ENCODE data around the gene CGB2. TPM values are rescaled to one million over a fixed set of nuclear protein-coding genes. Genes with fewer than 3 reads are reported as not detected.
A peak's percentile ranks its signal among the peaks of the same experiment; 100 is the strongest.

CGB2 gene
- total RNA-seq, 1 experiment from 2014 or later, result 1.7 TPM

DNA sequence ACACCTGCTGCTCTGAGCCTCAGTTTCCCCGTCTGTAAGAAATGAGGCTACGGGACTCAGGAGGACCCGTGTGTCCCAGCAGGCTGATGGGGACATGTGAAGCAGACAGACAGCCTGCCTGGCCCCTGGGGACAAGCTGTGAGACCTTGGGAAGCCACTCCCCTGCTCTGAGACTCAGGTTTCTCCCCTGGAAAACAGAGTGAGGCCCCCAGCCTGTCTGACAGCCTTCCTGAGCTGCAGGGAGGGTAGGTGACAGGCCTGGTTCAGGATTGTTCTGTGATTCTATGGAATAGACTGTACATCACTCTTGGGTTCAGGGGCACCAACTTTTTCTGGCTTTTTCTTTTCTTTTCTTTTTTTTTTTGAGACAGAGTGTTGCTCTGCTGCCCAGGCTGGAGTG lies 35.9 kb downstream of the CGB2 start:
- no peak for DNase-seq (ENCODE audit: low read depth)

DNA sequence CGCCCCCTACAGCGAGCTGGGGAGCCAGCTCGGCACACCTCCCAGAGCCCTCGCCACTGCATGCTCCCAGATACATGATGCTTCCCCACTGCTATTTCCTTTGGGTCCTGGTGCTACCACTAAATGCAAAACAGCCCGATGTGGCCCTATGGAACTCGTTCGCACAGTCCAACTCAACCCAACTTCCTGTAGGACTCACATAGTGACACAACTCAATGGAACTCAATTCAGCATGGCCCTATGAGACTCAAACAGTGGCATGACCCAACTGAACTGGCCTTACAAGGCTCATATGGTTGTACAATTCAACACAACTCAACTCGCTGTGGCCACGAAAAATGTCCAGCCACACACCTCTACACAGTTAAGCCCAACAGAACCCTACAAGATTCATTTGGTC lies 37.3 kb downstream of the CGB2 start:
- peak; percentile 68 for DNase-seq (ENCODE audit: low read depth)

DNA sequence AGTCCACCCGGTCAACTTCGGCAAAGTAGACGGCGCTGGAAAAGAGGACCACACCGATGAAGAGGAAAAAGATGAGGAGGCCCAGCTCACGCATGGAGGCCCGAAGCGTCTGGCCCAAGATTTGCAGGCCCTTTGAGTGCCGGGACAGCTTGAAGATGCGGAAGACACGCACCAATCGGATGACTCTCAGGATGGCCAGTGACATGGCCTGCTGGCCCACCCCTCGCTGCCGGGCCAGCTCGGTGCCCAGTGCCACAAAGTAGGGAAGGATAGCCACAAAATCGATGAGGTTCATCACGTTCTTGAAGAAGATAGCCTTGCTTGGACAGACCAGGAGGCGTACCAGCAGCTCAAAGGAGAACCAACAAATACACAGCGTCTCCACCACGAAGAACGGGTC lies 38.7 kb downstream of the CGB2 start:
- no peak for DNase-seq (ENCODE audit: low read depth)

DNA sequence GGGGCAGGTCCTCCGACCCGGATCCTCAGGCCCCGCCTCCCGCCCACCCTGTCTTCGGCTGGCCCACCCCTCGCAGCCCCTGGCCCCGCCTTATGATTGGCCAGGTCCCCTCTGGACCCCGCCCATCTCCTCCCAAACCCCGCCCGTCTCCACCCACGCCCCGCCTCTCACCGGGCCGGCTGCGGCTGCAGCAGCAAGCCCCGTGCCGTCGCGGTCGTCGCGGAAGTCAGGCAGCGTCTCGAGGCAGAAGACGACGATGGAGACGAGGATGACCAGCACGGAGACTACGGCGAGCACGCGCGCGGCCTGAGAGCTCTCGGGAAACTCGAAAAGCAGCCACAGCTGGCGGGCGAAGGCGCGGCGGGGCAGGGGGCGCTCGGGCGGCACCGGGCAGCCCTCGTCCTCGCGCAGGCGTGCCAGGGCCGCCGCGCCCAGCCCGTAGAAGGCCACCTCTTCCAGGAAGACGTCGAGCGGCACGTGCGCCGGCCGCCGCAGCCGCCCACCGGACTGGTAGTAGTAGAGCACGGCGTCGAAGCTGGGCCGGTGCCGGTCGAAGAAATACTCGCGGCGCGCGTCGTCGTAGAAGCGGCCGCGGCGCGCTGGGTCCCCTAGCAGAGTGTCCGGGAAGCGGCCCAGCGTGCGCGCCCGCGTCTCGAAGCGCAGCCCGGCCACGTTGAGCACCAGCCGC lies 40.3 kb downstream of the CGB2 start:
- no peak for DNase-seq (ENCODE audit: low read depth)

DNA sequence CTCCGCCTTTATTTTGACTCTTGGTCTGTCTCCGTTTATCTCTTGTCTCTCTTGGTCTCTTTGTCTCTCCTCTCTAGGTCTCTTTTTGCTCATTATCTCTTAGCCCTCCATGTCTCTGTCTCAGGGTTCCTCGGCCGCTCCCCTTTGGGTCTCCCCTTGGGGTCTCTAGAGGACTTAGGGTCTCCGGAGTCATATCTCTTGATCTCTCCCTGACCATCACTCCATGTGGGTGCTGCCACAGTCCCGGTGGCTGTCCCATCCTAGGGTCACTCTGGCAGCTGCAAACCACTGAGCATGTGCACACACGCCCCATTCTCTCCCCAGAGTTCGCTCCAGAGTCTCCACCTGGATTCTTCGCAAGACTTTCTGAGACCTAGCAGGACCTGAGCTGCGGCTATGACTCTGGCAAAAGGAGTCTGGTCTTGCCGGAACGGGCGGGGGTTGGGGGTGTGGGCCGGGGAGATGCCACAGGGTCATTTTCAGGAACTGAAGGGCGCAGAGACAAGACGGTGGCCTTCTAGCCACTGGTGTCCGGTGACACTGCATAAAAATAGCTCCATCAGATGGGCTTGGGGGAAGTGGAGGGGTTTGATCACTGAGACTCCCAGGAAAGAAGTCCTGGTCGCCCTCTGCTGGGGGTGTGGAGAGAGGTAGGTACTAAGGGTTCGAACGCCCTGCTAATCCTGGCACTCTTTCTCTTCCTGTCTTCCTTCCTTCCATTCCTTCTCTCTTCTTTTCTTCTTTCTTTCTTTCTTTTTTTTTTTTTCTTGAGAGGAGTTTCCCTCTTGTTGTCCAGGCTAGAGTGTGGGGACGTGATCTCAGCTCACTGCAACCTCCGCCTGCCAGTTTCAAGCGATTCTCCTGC lies 42.1 kb downstream of the CGB2 start:
- peak; percentile 45 for DNase-seq (ENCODE audit: low read depth)

DNA sequence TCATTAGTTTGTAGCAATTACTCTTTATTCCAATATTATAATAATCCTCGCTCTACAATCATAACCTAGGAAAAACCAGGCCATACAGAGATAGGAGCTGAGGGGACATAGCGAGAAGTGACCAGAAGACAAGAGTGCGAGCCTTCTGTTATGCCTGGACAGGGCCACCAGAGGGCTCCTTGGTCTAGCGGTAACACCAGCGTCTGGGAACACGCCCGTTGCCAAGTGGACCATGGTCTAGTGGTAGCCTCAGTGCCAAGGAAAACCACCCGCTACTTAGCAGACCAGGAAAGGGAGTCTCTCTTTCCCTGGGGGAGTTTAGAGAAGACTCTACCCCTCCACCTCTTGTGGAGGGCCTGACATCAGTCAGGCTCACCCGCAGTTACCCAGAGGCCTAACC lies 43.2 kb downstream of the CGB2 start:
- DNase-seq (ENCODE audit: low read depth), result peak; percentile 64

DNA sequence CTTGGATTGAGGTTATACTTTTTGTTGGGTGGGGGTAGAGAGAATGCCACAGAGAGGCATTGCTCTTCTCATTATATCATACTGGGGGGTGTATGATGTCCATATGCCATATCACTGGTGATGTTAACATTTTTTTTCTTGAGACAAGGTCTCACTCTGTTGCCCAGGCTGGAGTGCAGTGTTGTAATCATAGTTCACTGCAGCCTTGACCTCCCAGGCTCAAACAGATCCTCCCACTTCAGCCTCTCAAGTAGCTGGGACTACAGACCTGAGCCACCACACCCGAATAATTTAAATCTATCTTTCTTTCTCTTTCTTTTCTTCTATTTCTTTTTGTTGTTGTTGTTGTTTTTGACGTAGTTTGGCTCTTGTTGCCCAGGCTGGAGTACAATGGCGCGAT lies 48.7 kb downstream of the CGB2 start:
- DNase-seq (ENCODE audit: low read depth), result no peak

DNA sequence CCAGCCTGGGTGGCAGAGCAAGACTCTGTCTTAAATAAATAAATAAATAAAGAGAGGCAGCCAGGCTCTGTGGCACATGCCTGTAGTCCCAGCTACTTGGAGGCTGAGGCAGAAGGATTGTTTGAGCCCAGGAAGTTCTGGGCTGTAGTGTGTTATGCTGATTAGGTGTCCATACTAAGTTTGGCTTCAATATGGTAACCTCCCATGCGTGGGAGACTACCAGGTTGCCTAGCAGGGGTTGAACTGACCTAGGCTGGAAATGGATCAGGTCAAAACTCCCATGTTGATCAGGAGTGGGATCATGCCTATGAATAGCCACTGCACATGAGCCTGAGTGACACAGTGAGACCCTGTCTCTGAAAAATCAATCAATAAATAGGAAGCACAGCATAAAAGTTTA lies 49.6 kb downstream of the CGB2 start:
- DNase-seq (ENCODE audit: low read depth), result no peak

Other genes starting within 250 kb of the CGB2 start
- gene BCAT2, start 220.9 kb upstream of the CGB2 start, total RNA-seq (2014; rRNA removed; shearing (Covaris generic)), result 41.0 and 54.0 TPM in 2 replicates
- gene HSD17B14, start 195.4 kb upstream of the CGB2 start, total RNA-seq (2014; rRNA removed; shearing (Covaris generic)), result 20.9 and 22.7 TPM in 2 replicates
- gene PLEKHA4, start 163.3 kb upstream of the CGB2 start, total RNA-seq (2014; rRNA removed; shearing (Covaris generic)), result 4.3 and 5.0 TPM in 2 replicates
- gene PPP1R15A, start 159.5 kb upstream of the CGB2 start, total RNA-seq (2014; rRNA removed; shearing (Covaris generic)), result 31.1 and 40.5 TPM in 2 replicates
- not detected in 2 replicates for gene TULP2, start 133.1 kb upstream of the CGB2 start, total RNA-seq (2014; rRNA removed; shearing (Covaris generic))
- gene NUCB1, start 131.6 kb upstream of the CGB2 start, total RNA-seq (2014; rRNA removed; shearing (Covaris generic)), result 236 and 301 TPM in 2 replicates
- gene DHDH, start 98.2 kb upstream of the CGB2 start, total RNA-seq (2014; rRNA removed; shearing (Covaris generic)), result 0.15 TPM in 1 of 2 replicates, not detected in the other
- 97.7 and 101 TPM in 2 replicates for gene BAX, start 77.0 kb upstream of the CGB2 start, total RNA-seq (2014; rRNA removed; shearing (Covaris generic))
- 3,106 and 3,231 TPM in 2 replicates for gene FTL, start 66.6 kb upstream of the CGB2 start, total RNA-seq (2014; rRNA removed; shearing (Covaris generic))
- 50.1 and 67.3 TPM in 2 replicates for gene GYS1, start 38.6 kb upstream of the CGB2 start, total RNA-seq (2014; rRNA removed; shearing (Covaris generic))
- 275 and 292 TPM in 2 replicates for gene RUVBL2, start 38.0 kb upstream of the CGB2 start, total RNA-seq (2014; rRNA removed; shearing (Covaris generic))
- gene LHB, start 14.8 kb upstream of the CGB2 start, total RNA-seq (2014; rRNA removed; shearing (Covaris generic)), result 1.8 TPM in 1 of 2 replicates, not detected in the other
- gene CGB3, start 7.6 kb upstream of the CGB2 start, total RNA-seq (2014; rRNA removed; shearing (Covaris generic)), result 1.7 and 7.0 TPM in 2 replicates
- 2.6 and 14.5 TPM in 2 replicates for gene CGB1, start 5.0 kb downstream of the CGB2 start, total RNA-seq (2014; rRNA removed; shearing (Covaris generic))
- gene CGB5, start 12.0 kb downstream of the CGB2 start, total RNA-seq (2014; rRNA removed; shearing (Covaris generic)), result 7.3 and 8.1 TPM in 2 replicates
- 15.7 and 21.3 TPM in 2 replicates for gene CGB8, start 17.2 kb downstream of the CGB2 start, total RNA-seq (2014; rRNA removed; shearing (Covaris generic))
- gene CGB7, start 25.9 kb downstream of the CGB2 start, total RNA-seq (2014; rRNA removed; shearing (Covaris generic)), result 2.7 and 5.3 TPM in 2 replicates
- 0.67 TPM in 1 of 2 replicates, not detected in the other for gene NTF4, start 32.9 kb downstream of the CGB2 start, total RNA-seq (2014; rRNA removed; shearing (Covaris generic))
- gene KCNA7, start 40.8 kb downstream of the CGB2 start, total RNA-seq (2014; rRNA removed; shearing (Covaris generic)), result not detected in 2 replicates
- 175 and 191 TPM in 2 replicates for gene SNRNP70, start 53.6 kb downstream of the CGB2 start, total RNA-seq (2014; rRNA removed; shearing (Covaris generic))
- gene LIN7B, start 82.5 kb downstream of the CGB2 start, total RNA-seq (2014; rRNA removed; shearing (Covaris generic)), result 9.7 and 17.1 TPM in 2 replicates
- 0.44 and 1.6 TPM in 2 replicates for gene C19orf73, start 87.3 kb downstream of the CGB2 start, total RNA-seq (2014; rRNA removed; shearing (Covaris generic))
- 2.4 and 4.8 TPM in 2 replicates for gene PPFIA3, start 87.7 kb downstream of the CGB2 start, total RNA-seq (2014; rRNA removed; shearing (Covaris generic))
- not detected in 2 replicates for gene HRC, start 123.5 kb downstream of the CGB2 start, total RNA-seq (2014; rRNA removed; shearing (Covaris generic))
- gene TRPM4, start 125.9 kb downstream of the CGB2 start, total RNA-seq (2014; rRNA removed; shearing (Covaris generic)), result 1.2 and 2.6 TPM in 2 replicates

Data from M059J (cell line).